ENCODE data around the gene DDX50.
A peak's percentile ranks its signal among the peaks of the same experiment; 100 is the strongest.

DDX50 gene

DNA sequence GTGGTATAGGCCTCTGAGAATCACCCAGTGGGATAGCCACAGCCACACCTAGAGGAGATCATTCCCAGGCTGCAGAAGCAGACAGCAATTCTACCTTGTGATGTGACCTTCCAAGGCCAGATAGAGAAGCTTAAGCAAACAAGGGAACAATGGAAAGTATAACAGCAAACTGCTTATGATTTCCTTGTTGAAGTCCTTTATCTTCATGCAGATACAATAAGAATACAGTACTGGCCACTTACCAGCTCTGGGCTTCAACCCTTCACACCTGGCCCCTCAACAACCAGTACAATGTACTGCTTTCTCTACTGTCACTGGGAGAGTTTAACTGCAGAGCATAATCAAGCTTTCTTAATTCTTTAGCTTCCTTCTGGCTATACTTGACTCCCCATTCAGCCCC is 22.6 kb upstream of the DDX50 start:
- no peaks in the 10 kb centered on the region for H3K9me3 ChIP-seq (ENCODE audit: severe bottlenecking)
- ATAC-seq (ENCODE audit: low read depth), result no peak
- no peak for DNase-seq (ENCODE audit: low spot score)
- TF ChIP-seq, protein P1, sequence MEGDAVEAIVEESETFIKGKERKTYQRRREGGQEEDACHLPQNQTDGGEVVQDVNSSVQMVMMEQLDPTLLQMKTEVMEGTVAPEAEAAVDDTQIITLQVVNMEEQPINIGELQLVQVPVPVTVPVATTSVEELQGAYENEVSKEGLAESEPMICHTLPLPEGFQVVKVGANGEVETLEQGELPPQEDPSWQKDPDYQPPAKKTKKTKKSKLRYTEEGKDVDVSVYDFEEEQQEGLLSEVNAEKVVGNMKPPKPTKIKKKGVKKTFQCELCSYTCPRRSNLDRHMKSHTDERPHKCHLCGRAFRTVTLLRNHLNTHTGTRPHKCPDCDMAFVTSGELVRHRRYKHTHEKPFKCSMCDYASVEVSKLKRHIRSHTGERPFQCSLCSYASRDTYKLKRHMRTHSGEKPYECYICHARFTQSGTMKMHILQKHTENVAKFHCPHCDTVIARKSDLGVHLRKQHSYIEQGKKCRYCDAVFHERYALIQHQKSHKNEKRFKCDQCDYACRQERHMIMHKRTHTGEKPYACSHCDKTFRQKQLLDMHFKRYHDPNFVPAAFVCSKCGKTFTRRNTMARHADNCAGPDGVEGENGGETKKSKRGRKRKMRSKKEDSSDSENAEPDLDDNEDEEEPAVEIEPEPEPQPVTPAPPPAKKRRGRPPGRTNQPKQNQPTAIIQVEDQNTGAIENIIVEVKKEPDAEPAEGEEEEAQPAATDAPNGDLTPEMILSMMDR (IDR thresholded peaks at IDR 0.05; ENCODE audit: poor library complexity, severe bottlenecking), result no peak
- no peaks in the 10 kb centered on the region for H3K36me3 ChIP-seq (ENCODE audit: low read depth)
- no peaks in the 10 kb centered on the region for H3K4me1 ChIP-seq (ENCODE audit: insufficient read depth, poor library complexity, severe bottlenecking)
- no peaks in the 10 kb centered on the region for H3K27me3 ChIP-seq (ENCODE audit: insufficient read depth, poor library complexity, severe bottlenecking)
- no peak overlapping the region for H3K27ac ChIP-seq (ENCODE audit: poor library complexity, severe bottlenecking)
- H3K4me3 ChIP-seq (ENCODE audit: severe bottlenecking), result no peak overlapping the region

DNA sequence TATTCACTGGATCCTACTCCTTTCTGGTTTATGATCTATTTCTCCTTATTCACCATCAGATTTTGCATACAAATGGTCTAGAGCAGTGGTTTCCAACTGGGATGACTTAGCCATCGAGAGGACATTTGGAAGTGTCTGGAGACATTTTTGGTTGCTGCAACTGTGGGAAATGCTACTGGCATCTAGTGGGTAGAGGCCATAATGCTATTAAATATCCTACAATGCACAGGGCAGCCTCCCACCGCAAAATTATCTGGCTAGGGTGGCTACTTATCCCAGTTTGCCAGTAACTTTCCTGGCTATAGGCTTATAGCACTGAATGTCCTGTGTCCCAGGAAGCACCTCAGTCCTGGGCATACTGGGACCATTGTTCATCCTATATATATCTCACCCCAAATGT is 21.5 kb upstream of the DDX50 start:
- H3K9me3 ChIP-seq (ENCODE audit: severe bottlenecking), result no peaks in the 10 kb centered on the region
- ATAC-seq (ENCODE audit: low read depth), result no peak

DNA sequence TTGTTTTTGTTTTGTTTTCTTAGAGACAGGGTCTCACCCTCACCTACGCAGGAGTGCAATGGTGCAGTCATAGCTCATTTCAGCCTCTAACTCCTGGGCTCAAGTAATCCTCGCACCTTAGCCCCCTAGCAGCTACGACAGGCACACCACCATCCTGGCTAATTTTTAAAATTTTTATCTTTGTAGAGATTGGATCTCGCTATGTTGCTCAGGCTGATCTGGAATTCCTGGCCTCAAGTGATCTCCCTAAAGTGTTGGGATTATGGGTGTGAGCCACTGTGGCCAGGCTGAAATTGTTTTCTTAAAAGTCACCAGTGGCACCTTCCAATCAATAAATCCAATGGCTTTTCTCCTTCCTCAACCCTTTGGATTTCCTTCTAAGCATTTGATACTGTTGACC is 20.9 kb upstream of the DDX50 start:
- no peaks in the 10 kb centered on the region for H3K36me3 ChIP-seq (ENCODE audit: low read depth)
- no peaks in the 10 kb centered on the region for H3K9me3 ChIP-seq (ENCODE audit: severe bottlenecking)
- H3K4me1 ChIP-seq (ENCODE audit: insufficient read depth, poor library complexity, severe bottlenecking), result no peaks in the 10 kb centered on the region
- H3K4me3 ChIP-seq (ENCODE audit: severe bottlenecking), result no peak overlapping the region
- no peaks in the 10 kb centered on the region for H3K27me3 ChIP-seq (ENCODE audit: insufficient read depth, poor library complexity, severe bottlenecking)
- ATAC-seq (ENCODE audit: low read depth), result no peak
- DNase-seq (ENCODE audit: low spot score), result no peak
- TF ChIP-seq, protein P1 (IDR thresholded peaks at IDR 0.05; ENCODE audit: poor library complexity, severe bottlenecking), result no peak
- no peak overlapping the region for H3K27ac ChIP-seq (ENCODE audit: poor library complexity, severe bottlenecking)

More for the DNA sequence above, 21.5 kb upstream of the DDX50 start:
- Histone ChIP-seq H3K27me3 (ENCODE audit: insufficient read depth, poor library complexity, severe bottlenecking) (no peaks in the 10 kb centered on the region), H3K4me3 (ENCODE audit: severe bottlenecking) (no peak overlapping the region), H3K4me1 (ENCODE audit: insufficient read depth, poor library complexity, severe bottlenecking) (no peaks in the 10 kb centered on the region), H3K27ac (ENCODE audit: poor library complexity, severe bottlenecking) (no peak overlapping the region), H3K36me3 (ENCODE audit: low read depth) (no peaks in the 10 kb centered on the region)
- no peak for DNase-seq (ENCODE audit: low spot score)
- TF ChIP-seq, protein P1 (IDR thresholded peaks at IDR 0.05; ENCODE audit: poor library complexity, severe bottlenecking), result no peak

DNA sequence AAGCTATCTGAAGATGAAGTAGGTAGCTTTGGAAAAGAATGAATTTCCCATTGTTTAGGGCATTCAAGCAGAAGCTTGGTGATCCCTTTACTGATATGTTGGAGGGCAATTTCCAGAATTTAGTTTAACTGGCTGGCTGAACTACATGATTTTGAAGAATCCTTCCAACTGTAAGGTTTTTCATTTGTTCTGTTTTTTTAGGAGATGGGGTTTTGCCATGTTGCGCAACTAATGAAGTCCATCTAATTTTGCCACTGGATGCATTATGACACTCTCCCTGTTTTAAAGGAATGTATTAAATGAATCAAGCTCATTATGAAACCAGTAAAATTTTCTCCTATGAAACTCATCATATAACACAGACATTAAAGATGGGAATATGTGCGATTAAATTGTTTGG is 6.1 kb upstream of the DDX50 start:
- Histone ChIP-seq H3K4me3 (ENCODE audit: severe bottlenecking) (no peak overlapping the region), H3K36me3 (ENCODE audit: low read depth) (no peaks in the 10 kb centered on the region), H3K9me3 (ENCODE audit: severe bottlenecking) (no peaks in the 10 kb centered on the region), H3K27me3 (ENCODE audit: insufficient read depth, poor library complexity, severe bottlenecking) (no peaks in the 10 kb centered on the region), H3K27ac (ENCODE audit: poor library complexity, severe bottlenecking) (no peak overlapping the region), H3K4me1 (ENCODE audit: insufficient read depth, poor library complexity, severe bottlenecking) (no peaks in the 10 kb centered on the region)
- DNase-seq (ENCODE audit: low spot score), result no peak
- ATAC-seq (ENCODE audit: low read depth), result no peak
- TF ChIP-seq, protein P1 (IDR thresholded peaks at IDR 0.05; ENCODE audit: poor library complexity, severe bottlenecking), result no peak

DNA sequence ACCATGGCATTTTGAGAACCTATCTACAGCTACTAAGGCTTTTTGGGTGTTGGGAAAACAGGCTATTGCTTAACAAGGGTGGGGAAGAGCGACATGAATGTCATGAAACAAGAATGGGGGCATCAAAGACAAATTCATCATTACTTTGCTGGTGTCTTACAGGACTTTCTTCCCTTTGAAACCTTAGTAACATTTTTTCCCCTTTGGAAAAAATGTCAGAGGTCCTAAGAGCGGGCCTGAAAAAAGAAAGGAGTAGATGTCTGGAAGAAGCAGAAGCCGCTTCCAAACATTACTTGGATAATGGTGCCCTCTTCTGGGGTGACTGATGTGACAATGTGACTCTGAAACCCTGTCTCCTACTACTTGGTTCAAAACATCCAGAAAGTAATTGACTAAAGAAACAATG is 3.8 kb upstream of the DDX50 start:
- no peak for DNase-seq (ENCODE audit: low spot score)
- H3K9me3 ChIP-seq (ENCODE audit: severe bottlenecking), result no peaks in the 10 kb centered on the region
- TF ChIP-seq, protein P1 (IDR thresholded peaks at IDR 0.05; ENCODE audit: poor library complexity, severe bottlenecking), result peak; percentile 72
- H3K27me3 ChIP-seq (ENCODE audit: insufficient read depth, poor library complexity, severe bottlenecking), result no peaks in the 10 kb centered on the region
- H3K4me3 ChIP-seq (ENCODE audit: severe bottlenecking), result no peak overlapping the region
- H3K4me1 ChIP-seq (ENCODE audit: insufficient read depth, poor library complexity, severe bottlenecking), result no peaks in the 10 kb centered on the region
- no peak for ATAC-seq (ENCODE audit: low read depth)
- H3K27ac ChIP-seq (ENCODE audit: poor library complexity, severe bottlenecking), result no peak overlapping the region
- H3K36me3 ChIP-seq (ENCODE audit: low read depth), result peaks cover 1% of the 10 kb centered on the region
